HG03575 (cell line): ENCODE results near the gene PRKN.

Experiments
- ATAC-seq: cut with Tn5 transposase; IDR thresholded peaks from one replicate; pipeline ENCODE4 v1.9.1; 2021; ENCODE audit not compliant: unreplicated experiment, insufficient number of reproducible peaks, low FRiP score; ENCODE audit errors: extremely low read depth

The PRKN gene

GRCh38 chr6:161413355-161413771, 1314.2 kb downstream of the PRKN start:
- no peak for ATAC-seq

DNA sequence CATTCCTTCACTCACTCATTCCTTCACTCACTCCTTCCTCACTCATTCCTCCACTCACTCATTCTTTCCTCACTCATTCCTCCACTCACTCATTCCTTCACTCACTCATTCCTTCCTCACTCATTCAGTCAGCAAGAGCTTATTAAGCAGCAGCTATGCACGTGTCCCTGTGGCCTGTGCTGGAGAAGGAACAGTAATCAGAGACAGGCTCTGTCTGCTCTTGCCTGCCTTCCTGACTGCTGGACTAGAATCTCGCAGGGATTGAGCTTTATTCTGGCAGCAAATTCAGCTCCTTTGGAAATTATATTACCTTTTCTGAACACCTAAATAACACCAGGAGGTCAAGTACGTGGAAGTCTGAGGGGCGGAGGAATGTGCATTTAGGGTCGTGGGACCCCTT, 1314.8 kb downstream of the PRKN start:
- no peak for ATAC-seq

GRCh38 chr6:161411265-161411944, 1316.2 kb downstream of the PRKN start:
- ATAC-seq, result no peak

GRCh38 chr6:161410736-161411135, 1316.8 kb downstream of the PRKN start:
- ATAC-seq, result no peak

DNA sequence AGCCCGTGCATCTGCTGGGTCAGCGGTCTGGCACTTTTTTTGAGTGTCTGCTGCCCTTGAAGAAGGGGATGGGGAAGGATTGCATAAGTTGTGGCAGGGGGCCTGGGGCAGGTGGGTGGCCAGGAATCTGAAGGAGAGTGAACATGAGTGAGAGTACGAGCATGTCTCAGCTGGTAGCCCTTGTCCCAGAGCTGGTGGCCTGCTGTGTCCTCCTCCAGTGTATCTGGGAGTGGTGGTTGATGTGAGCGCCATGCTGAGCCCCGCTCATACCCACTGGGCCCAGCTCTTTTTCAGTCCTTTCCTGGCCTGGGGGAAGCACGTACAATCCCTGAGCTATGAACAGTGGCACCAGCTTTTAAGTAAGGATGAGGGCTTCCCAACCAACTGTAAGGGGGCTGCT, 1317.5 kb downstream of the PRKN start:
- ATAC-seq, result no peak

GRCh38 chr6:161409353-161409752, 1318.2 kb downstream of the PRKN start:
- ATAC-seq, result no peak

- ATAC-seq, result no peak
Measured at GRCh38 chr6:161408041-161408440, 1319.5 kb downstream of the PRKN start.

DNA sequence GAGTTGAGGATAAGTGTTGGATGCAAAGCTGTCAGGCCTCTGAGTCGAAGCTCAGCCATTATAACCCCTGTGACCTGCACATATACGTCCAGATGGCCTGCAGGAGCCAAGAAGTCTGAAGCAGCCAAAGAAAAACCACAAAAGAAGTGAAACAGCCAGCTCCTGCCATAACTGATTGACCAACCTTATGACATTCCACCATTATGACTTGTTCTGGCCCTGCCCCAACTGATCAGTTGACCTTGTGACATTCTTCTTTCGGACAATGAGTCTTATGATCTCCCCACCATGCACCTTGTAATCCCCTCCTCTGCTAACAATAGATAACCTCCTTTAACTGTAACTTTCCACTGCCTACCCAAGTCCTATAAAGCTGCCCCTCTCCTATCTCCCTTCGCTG, 1320.0 kb downstream of the PRKN start:
- no peak for ATAC-seq

DNA sequence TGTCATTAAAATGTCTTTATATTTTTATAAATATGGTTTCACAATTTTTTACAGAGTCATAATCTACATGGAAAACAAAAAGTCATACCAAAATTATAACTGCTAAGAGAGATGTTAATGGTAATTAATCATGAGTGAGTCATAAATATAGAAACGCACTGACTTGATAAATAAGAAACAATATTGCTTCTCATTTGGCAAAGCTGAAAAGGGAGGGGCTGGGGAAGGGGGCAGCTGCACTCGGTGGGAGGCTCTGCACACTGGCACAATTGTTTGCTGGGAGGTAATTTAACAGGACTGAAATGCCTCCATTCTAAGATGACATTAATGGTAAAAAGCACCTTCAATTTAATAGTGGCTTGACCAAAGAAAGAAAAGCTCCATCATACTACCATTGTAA, 1320.5 kb downstream of the PRKN start:
- ATAC-seq, result no peak

GRCh38 chr6:161406646-161407045, 1320.9 kb downstream of the PRKN start:
- ATAC-seq, result no peak

GRCh38 chr6:161405418-161405817, 1322.1 kb downstream of the PRKN start:
- ATAC-seq, result no peak

DNA sequence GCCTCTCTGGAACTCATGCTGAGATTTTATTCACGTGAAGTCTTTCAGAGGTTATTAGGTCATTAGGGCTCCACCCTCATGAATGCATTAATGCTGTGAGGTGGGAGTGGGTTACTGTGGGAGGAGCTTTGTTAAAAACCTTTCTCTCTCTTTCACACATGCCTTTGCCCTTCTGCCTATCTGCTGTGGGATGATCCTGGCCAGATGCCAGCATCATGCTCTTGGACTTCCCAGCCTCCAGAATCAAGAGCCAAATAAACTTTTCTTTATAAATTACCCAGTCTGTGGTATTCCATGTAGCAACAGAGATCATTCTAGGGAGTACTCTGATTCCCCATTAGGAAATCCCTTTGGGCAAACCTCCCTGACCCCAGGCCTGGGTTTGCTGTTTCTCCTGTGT, 1323.8 kb downstream of the PRKN start:
- ATAC-seq, result no peak

GRCh38 chr6:161401587-161402309, 1325.8 kb downstream of the PRKN start:
- ATAC-seq, result no peak

DNA sequence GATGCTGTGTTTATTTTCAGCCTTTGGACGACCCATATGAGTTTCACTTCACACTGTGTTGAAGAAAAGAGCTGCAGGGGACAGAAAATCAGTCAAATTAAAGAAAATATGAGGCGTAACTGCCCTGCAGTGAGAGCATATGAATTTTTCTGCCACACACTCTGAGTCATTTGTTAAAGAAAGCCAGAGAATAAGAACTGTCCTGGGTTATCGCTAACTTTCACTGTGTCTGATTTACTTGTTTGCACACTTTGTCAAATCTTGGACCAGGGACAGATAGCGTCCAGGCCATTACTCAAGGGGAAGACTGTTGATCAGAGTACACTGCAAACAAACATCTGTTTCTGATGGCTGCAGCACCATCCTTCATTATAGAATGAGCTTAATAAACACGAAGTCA, 1326.9 kb downstream of the PRKN start:
- ATAC-seq, result no peak

DNA sequence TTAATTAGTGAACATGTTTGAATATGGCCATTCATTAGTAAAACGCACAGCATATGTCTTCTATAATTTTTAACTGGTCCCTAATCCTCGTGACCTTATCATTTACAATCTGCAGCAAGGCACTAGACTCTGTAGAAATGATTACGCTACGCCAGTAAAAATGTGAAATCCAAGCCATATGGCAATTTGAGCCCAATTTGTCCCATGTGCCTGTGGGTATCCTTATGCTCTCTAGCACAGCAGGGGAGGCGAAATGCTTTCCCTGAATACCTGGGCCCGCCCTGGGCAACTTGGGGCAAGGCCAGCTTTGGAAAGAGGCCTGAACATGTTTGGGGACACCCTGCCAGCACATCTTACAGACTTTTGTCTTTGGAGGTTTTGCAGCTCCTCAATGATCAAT, 1331.0 kb downstream of the PRKN start:
- ATAC-seq, result no peak

- no peak for ATAC-seq
Measured at GRCh38 chr6:161395716-161396231, 1331.8 kb downstream of the PRKN start.

DNA sequence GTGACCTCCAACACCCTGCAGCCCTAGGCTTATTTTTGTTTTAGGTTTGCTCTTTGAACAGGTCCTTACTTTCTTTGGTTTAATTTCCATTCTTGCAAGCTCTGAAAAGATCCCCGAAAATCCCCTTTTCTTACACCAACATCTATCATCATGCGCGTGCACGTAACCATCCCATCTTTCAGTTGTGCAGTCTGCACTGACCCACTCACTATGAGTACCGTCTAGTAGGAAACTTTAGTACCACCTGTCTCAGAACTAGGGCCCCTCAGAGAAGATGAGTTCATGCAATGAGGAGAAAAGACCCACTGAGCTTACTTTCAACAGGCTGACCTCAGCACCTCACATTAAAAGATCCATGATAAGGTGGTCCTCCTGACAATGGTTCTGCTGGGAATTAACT, 1333.1 kb downstream of the PRKN start:
- ATAC-seq, result no peak

GRCh38 chr6:161393839-161394364, 1333.7 kb downstream of the PRKN start:
- peak; percentile 100 for ATAC-seq

DNA sequence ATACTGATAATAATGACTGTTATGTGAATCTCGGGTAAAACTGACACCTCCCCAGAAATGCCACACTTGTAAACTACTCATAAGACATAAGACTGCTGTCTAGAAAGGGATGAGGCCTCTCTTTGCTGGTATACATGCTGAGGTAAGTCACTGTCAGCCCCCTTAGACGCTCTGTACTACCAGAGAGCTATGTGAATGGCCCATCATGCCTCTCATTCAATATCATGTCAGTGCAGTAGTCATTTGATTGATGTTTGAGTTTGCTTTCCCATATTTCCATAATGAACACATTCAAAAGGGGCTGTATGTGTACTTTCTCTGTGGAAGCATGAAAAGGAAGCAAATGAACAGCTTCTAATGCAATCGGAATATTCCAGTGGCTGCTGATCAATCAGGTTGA, 1334.3 kb downstream of the PRKN start:
- no peak for ATAC-seq

- no peak for ATAC-seq
Measured at GRCh38 chr6:161389756-161390155, 1337.8 kb downstream of the PRKN start.
